ENCODE measurements around the gene PKDCC. TPM values are rescaled to one million over a fixed set of nuclear protein-coding genes. Genes with fewer than 3 reads are reported as not detected.
A peak's percentile ranks its signal among the peaks of the same experiment; 100 is the strongest.

The PKDCC gene
- total and polyA plus RNA-seq, 4 donors = 73.6 to 131 (median 103) TPM

DNA sequence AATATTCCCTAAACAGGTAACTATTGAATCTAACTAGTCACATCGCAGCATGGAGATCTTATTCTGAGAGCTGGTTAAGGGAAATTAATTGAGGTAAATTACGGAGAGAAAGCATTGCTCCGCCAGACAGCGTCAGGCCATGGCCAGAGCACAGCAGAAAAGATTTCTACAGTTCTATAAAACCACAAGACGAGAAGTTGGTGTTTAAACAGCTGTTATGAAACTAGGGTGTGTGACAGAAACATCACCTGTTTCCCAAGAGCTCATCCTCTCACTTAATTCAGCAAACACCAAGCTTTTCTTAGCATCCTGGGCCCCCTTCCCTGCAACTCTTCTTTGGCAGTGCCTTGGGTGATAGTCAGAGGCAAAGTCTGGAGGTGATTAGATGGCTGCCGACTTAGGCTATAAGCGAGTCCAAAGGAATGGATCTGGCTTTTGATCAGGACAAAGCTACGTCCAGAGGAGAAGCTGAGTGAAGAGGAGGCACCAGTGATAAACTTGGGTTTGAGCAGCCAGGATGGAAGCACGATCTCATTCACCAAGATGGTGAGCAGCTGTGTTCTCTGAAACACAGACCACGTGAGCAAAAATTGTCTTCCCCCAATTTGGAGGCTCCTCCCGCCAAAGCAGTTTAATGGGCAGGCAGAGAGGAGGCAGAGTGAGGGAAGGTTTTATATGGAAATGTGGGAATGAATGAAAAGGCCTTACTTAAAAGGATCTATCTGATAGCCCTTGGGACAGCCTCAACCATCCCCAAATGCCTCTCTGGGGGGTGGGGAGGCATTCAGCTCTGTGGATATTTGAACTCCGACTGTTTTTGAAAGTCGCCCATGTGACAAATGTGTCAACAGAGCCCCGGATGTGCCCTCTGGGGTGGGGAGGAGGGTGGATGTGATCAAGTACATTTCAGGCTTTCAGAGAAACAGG is 57.8 kb downstream of the PKDCC start:
- WGBS, 2 donors = 39 to 52% methylated on average over 14 of the region's 14 CpGs
- no peaks in the 10 kb centered on the region for H3K27me3 ChIP-seq (ENCODE audit: control insufficient read depth in 3 of 3, insufficient read depth in 3 of 3, low read length in 2 of 3)
- no peak overlapping the region for H3K9ac ChIP-seq (ENCODE audit: insufficient read depth in 1 of 2, low read length in 2 of 2)
- no peak overlapping the region for H3K4me3 ChIP-seq
- TF ChIP-seq, protein P1, sequence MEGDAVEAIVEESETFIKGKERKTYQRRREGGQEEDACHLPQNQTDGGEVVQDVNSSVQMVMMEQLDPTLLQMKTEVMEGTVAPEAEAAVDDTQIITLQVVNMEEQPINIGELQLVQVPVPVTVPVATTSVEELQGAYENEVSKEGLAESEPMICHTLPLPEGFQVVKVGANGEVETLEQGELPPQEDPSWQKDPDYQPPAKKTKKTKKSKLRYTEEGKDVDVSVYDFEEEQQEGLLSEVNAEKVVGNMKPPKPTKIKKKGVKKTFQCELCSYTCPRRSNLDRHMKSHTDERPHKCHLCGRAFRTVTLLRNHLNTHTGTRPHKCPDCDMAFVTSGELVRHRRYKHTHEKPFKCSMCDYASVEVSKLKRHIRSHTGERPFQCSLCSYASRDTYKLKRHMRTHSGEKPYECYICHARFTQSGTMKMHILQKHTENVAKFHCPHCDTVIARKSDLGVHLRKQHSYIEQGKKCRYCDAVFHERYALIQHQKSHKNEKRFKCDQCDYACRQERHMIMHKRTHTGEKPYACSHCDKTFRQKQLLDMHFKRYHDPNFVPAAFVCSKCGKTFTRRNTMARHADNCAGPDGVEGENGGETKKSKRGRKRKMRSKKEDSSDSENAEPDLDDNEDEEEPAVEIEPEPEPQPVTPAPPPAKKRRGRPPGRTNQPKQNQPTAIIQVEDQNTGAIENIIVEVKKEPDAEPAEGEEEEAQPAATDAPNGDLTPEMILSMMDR (IDR thresholded peaks at IDR 0.05; ENCODE audit: control extremely low read depth, extremely low read depth) = no peak
- H3K9me3 ChIP-seq (ENCODE audit: control insufficient read depth in 4 of 4, insufficient read depth in 3 of 4, low read length in 3 of 4) = no peaks in the 10 kb centered on the region
- peaks cover 0 to 37% (median 15%) of the 10 kb centered on the region in 5 donors for H3K4me1 ChIP-seq (ENCODE audit: control insufficient read depth in 5 of 5, insufficient read depth in 5 of 5, low read length in 5 of 5)
- peak overlapping the region in 1 of 2 donors; percentile 38 for H3K27ac ChIP-seq (ENCODE audit: low read depth in 1 of 2, low read length in 1 of 2)
- ATAC-seq (ENCODE audit: insufficient read depth, low FRiP score) (no peak), DNase-seq (peak; percentile 53 to 79 (median 71))
- no peaks in the 10 kb centered on the region for H3K36me3 ChIP-seq (ENCODE audit: control insufficient read depth in 4 of 4, insufficient read depth in 4 of 4, low read length in 4 of 4)

DNA sequence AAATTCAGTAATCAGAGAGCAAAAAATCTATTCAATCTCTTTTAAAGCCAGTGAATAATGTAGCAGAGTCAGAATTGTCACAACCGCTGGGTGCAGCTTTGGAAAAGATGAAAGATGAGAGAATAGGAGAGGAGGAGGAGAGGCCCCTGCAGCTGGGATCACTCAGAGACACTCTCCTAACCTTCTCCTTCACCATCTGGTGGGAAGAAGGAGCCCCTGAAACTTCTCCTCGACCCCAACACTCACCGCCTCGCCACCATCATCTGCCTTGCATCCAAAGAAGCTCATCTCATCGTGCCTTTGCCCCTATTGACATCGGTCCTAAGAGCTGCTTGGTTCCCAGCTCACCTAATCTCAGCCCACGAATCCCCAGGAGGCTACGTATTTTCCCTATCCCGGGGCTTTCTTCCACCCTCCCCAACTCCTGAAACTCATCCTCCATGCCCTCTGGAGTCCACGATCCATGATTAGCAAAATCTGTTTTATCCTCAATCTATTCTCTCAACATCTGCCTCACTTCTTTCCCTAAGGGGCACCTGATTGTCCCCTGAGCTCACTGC is 58.5 kb downstream of the PKDCC start:
- TF ChIP-seq, protein P1 (IDR thresholded peaks at IDR 0.05; ENCODE audit: control extremely low read depth, extremely low read depth) = no peak
- H3K27ac ChIP-seq (ENCODE audit: low read depth in 1 of 2, low read length in 1 of 2) = peak overlapping the region in 1 of 2 donors; percentile 73
- no peak overlapping the region for H3K4me3 ChIP-seq
- no peaks in the 10 kb centered on the region for H3K27me3 ChIP-seq (ENCODE audit: control insufficient read depth in 3 of 3, insufficient read depth in 3 of 3, low read length in 2 of 3)
- peaks cover 0 to 40% (median 15%) of the 10 kb centered on the region in 5 donors for H3K4me1 ChIP-seq (ENCODE audit: control insufficient read depth in 5 of 5, insufficient read depth in 5 of 5, low read length in 5 of 5)
- no peaks in the 10 kb centered on the region for H3K36me3 ChIP-seq (ENCODE audit: control insufficient read depth in 4 of 4, insufficient read depth in 4 of 4, low read length in 4 of 4)
- 76 to 83% methylated on average over 10 of the region's 10 CpGs for WGBS, 2 donors
- DNase-seq (no peak), ATAC-seq (ENCODE audit: insufficient read depth, low FRiP score) (no peak)
- no peaks in the 10 kb centered on the region for H3K9me3 ChIP-seq (ENCODE audit: control insufficient read depth in 4 of 4, insufficient read depth in 3 of 4, low read length in 3 of 4)
- H3K9ac ChIP-seq (ENCODE audit: insufficient read depth in 1 of 2, low read length in 2 of 2) = no peak overlapping the region

DNA sequence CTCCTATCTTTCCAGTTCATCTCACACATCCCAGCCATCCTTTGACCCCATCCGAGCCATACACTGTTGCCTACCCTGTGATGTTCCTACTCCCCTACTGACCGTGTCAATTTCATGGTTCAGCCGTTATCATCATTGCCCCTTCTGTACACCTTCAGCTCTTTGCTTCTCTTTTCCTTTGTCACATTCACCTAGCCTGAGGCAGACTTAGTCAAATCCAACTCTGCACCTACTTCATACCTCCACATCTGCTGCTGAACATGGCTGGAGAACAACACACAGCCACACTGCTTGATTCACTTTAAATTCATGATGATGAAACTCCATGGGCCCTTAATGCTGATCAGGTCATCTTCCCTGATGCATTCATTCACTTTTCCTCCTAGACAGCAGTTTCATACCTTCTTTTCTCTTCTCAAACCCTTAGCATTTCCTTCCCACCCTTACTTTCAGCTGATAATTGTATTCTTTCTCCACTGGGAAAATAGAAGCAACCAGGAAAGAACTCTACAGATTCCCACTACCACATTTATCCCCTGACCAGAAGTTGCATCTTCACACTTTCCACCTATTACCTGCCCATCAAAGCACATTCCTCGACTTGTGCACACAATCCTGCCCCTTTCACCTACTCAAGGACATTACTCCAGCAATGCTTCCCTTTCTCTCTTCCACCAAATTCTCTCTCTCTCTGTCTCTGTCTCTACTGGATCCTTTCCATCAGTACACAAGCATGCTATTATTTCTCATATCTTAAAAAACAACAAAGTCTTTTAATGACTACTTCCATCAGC is 59.6 kb downstream of the PKDCC start:
- Histone ChIP-seq H3K27me3 (ENCODE audit: control insufficient read depth in 3 of 3, insufficient read depth in 3 of 3, low read length in 2 of 3) (no peaks in the 10 kb centered on the region), H3K9ac (ENCODE audit: insufficient read depth in 1 of 2, low read length in 2 of 2) (no peak overlapping the region), H3K9me3 (ENCODE audit: control insufficient read depth in 4 of 4, insufficient read depth in 3 of 4, low read length in 3 of 4) (no peaks in the 10 kb centered on the region), H3K4me1 (ENCODE audit: control insufficient read depth in 5 of 5, insufficient read depth in 5 of 5, low read length in 5 of 5) (peaks cover 0 to 31% (median 11%) of the 10 kb centered on the region in 5 donors), H3K27ac (ENCODE audit: low read depth in 1 of 2, low read length in 1 of 2) (no peak overlapping the region), H3K36me3 (ENCODE audit: control insufficient read depth in 4 of 4, insufficient read depth in 4 of 4, low read length in 4 of 4) (no peaks in the 10 kb centered on the region), H3K4me3 (no peak overlapping the region)
- TF ChIP-seq, protein P1 (IDR thresholded peaks at IDR 0.05; ENCODE audit: control extremely low read depth, extremely low read depth) = no peak
- ATAC-seq (ENCODE audit: insufficient read depth, low FRiP score) = no peak
- 91 to 95% methylated on average over 4 of the region's 4 CpGs for WGBS, 2 donors
- DNase-seq = no peak

Other genes starting within 250 kb of the PKDCC start
- 10 to 100 TPM; 82.7 to 85.8 TPM for gene EML4, start 121.3 kb downstream of the PKDCC start, total RNA-seq
- 10 to 100 TPM; 22.6 to 26.1 TPM for gene EML4, start 121.3 kb downstream of the PKDCC start, polyA plus RNA-seq